Adrenal gland (tissue), 12 donors: ENCODE results near the gene EPB41L1. TPM values are rescaled to one million over a fixed set of nuclear protein-coding genes. Genes with fewer than 3 reads are reported as not detected.

ENCODE experiments used
- DNase-seq, 7 donors: peaks; one replicate each; pipeline ENCODE4 v3.0.0-alpha.2; 2019 to 2020
- H3K27ac ChIP-seq, 5 donors: fragments of 200-600 bp; sonication (generic) in 4 of 5; 1 replicate in 3 of 5; 2 replicates in 2 of 5; pipeline versions ENCODE4 v1.5.1 to v1.8.0; 2016 to 2020; ENCODE audit warnings: mild to moderate bottlenecking in 1 of 5
- H3K27me3 ChIP-seq: fragments of 200-600 bp; 2 replicates; pipeline ENCODE4 v1.8.0; 2021
- H3K36me3 ChIP-seq, 2 donors: fragments of 200-600 bp; replicated peaks in 1 of 2; 1 replicate in 1 of 2; 2 replicates in 1 of 2; pipeline versions ENCODE4 v1.5.1 to v1.8.0; 2018 to 2022
- H3K4me1 ChIP-seq, 2 donors: fragments of 200-600 bp; replicated peaks in 1 of 2; 1 replicate in 1 of 2; 2 replicates in 1 of 2; pipeline versions ENCODE4 v1.5.1 to v1.8.0; 2018 to 2021
- H3K4me3 ChIP-seq, 4 donors: fragments of 200-600 bp; sonication (generic) in 3 of 4; one replicate each; pipeline ENCODE4 v1.5.1; 2016 to 2018
- H3K9me3 ChIP-seq, 3 donors: fragments of 200-600 bp; sonication (generic) in 1 of 3; replicated peaks in 1 of 3; 1 replicate in 2 of 3; 2 replicates in 1 of 3; pipeline versions ENCODE4 v1.5.1 to v1.8.0; 2016 to 2021
- POLR2A ChIP-seq, 2 donors: fragments of 450-650 bp; IDR thresholded peaks; one replicate each; pipeline ENCODE4 v1.6.1; 2017; ENCODE audit warnings: antibody characterized with exemption in 2 of 2, mild to moderate bottlenecking in 2 of 2, moderate library complexity in 1 of 2
- WGBS, 4 donors: extraction: QIAGEN DNeasy Blood & Tissue Kit in 2 of 4; methylation state at CpG; one replicate each; pipeline versions ENCODE4 v1.1.5 to v1.1.7; 2013 to 2017; 5-methylcytosine and 5-hydroxymethylcytosine counted together
- intact Hi-C, 2 donors: fragments of 100-400 bp; cut with DNase I; formaldehyde crosslinking; loops; one replicate each; pipeline versions ENCODE4 v1.14.1 to v1.15.0; 2022 to 2023
- polyA plus RNA-seq, 3 donors: library from polyadenylated mRNA; stranded (reverse); fragments of 200-250 nt in 2 of 3; fragments of 350-450 nt in 1 of 3; fragmentation: Illumina TruSeq in 1 of 3; extraction: RNeasy Lipid Tissue Mini Kit (QIAGEN cat#74804) in 1 of 3; gene quantifications; one replicate each; pipeline ENCODE4 v1.2.3, GENCODE V29; 2013 to 2014
- total RNA-seq, 9 donors: library from RNA; depleted of rRNA in 4 of 9; stranded (reverse); fragments of >200 nt in 4 of 9; fragments of 120-200 nt in 1 of 9; fragmentation: NEBNext Ultra II Directional in 1 of 9; extraction: Animal tissue kit (Norgen Biotek cat#: 25700) in 1 of 9; gene quantifications; one replicate each; pipeline versions ENCODE4 v1.1.0 to v1.2.4, GENCODE V29; 2013 to 2023
- TF ChIP-seq, protein P1 (sequence below), 6 experiments: fragments of 450-650 bp in 4 of 6; fragments of 200-600 bp in 2 of 6; sonication (generic) in 1 of 6; IDR thresholded peaks; 1 replicate in 5 of 6; 2 replicates in 1 of 6; pipeline versions ENCODE4 v1.5.1 to v1.8.0; 2016 to 2021; ENCODE audit warnings: antibody characterized with exemption in 6 of 6, mild to moderate bottlenecking in 2 of 6, moderate library complexity in 1 of 6
- donor health status: healthy with polysubstance abuse.
- donor health status: Bipolar disorder and iron deficiency.
- donor health status: DM: yes; HTN: yes; CAD: no.
- donor health status: DM: no; HTN: no; CAD: no.
- donor health status: DM: no; HTN: no; CAD: no.
- donor health status: DM: yes; HTN: yes; CAD: no.

The EPB41L1 gene
- total and polyA plus RNA-seq, 12 donors, result 29.8 to 1,154 (median 164) TPM

DNA sequence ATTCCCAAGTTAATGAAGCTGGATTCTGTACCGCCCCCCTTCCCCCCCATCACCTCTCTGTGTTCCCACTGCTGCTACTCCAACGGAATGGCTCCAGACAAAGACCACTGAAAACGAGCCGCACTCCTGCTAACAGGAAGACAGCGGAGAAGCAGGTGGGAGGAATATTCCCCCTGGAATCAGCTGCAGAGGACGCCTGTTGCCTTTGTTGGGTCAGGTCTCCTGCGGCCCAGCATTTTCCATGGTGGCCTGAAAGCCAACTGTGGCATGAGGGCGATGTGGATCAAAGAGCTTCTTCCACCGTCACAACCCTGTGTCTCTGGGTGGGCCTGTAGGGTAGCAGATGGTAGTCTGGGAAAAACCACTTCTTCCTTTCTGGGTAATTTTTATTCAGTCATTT lies 98.5 kb downstream of the EPB41L1 start:
- Histone ChIP-seq H3K27ac (no peak overlapping the region), H3K4me1 (no peaks in the 10 kb centered on the region), H3K4me3 (no peak overlapping the region), H3K9me3 (no peaks in the 10 kb centered on the region), H3K27me3 (no peaks in the 10 kb centered on the region), H3K36me3 (peaks cover 0 to 53% of the 10 kb centered on the region in 2 donors)
- WGBS, 4 donors, result 93 to 99% (median 96%) methylated on average over 8 to 9 of the region's 9 CpGs
- TF ChIP-seq, protein P1, sequence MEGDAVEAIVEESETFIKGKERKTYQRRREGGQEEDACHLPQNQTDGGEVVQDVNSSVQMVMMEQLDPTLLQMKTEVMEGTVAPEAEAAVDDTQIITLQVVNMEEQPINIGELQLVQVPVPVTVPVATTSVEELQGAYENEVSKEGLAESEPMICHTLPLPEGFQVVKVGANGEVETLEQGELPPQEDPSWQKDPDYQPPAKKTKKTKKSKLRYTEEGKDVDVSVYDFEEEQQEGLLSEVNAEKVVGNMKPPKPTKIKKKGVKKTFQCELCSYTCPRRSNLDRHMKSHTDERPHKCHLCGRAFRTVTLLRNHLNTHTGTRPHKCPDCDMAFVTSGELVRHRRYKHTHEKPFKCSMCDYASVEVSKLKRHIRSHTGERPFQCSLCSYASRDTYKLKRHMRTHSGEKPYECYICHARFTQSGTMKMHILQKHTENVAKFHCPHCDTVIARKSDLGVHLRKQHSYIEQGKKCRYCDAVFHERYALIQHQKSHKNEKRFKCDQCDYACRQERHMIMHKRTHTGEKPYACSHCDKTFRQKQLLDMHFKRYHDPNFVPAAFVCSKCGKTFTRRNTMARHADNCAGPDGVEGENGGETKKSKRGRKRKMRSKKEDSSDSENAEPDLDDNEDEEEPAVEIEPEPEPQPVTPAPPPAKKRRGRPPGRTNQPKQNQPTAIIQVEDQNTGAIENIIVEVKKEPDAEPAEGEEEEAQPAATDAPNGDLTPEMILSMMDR (IDR thresholded peaks at IDR 0.05), result no peak
- no peak for TF ChIP-seq POLR2A (IDR thresholded peaks at IDR 0.05)
- DNase-seq, result no peak
- intact Hi-C loops, result no loop called here

DNA sequence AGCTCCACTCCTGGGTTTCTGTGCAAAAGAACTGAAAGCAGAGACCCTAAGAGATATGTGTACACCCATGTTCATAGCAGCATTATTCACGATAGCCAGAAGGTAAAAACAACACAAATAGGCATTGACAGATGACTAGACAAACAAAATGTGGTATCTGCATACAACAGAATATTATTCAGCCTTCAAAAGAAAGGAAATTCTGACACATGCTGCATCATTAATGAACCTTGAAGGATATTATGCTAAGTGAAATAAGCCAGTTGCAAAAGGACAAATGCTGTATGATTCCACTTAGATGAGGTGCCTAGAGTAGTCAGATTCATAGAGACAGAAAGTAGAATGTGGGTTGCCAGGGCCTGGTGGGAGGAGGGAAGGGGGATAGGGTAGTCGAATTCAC lies 99.5 kb downstream of the EPB41L1 start:
- Histone ChIP-seq H3K4me1 (peaks cover 0 to under 1% of the 10 kb centered on the region in 2 donors), H3K36me3 (peaks cover 0 to 43% of the 10 kb centered on the region in 2 donors), H3K27ac (no peak overlapping the region), H3K9me3 (no peaks in the 10 kb centered on the region), H3K27me3 (no peaks in the 10 kb centered on the region), H3K4me3 (no peak overlapping the region)
- TF ChIP-seq POLR2A (IDR thresholded peaks at IDR 0.05), result no peak
- TF ChIP-seq, protein P1 (IDR thresholded peaks at IDR 0.05), result no peak
- no peak for DNase-seq
- intact Hi-C loops, result no loop called here
- WGBS, 4 donors, result 61 to 85% (median 71%) methylated on average over 2 of the region's 2 CpGs

DNA sequence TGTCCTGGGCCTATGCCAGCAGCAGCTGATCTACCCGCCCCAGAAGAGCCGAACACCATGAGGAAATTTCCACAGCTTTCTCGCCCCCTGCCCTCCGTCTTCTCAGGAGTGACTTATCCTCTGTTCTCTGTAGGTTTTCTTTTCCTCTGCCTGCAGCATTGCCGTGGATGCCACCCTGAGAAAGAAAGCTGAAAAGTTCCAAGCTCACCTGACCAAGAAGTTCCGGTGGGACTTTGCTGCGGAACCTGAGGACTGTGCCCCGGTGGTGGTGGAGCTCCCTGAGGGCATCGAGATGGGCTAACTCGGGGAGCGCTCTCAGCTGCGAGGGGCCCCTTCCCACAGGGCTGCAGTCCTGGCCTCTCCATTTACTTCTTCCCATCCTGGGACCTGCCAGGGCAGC lies 100.9 kb downstream of the EPB41L1 start:
- 93 to 99% (median 97%) methylated on average over 12 of the region's 12 CpGs for WGBS, 4 donors
- TF ChIP-seq, protein P1 (IDR thresholded peaks at IDR 0.05), result no peak
- TF ChIP-seq POLR2A (IDR thresholded peaks at IDR 0.05), result no peak
- Histone ChIP-seq H3K4me1 (peaks cover 0 to 4% of the 10 kb centered on the region in 2 donors), H3K27ac (no peak overlapping the region), H3K9me3 (no peaks in the 10 kb centered on the region), H3K36me3 (peaks cover 0 to 35% of the 10 kb centered on the region in 2 donors), H3K27me3 (no peaks in the 10 kb centered on the region), H3K4me3 (no peak overlapping the region)
- intact Hi-C loops, result no loop called here
- DNase-seq, result no peak

DNA sequence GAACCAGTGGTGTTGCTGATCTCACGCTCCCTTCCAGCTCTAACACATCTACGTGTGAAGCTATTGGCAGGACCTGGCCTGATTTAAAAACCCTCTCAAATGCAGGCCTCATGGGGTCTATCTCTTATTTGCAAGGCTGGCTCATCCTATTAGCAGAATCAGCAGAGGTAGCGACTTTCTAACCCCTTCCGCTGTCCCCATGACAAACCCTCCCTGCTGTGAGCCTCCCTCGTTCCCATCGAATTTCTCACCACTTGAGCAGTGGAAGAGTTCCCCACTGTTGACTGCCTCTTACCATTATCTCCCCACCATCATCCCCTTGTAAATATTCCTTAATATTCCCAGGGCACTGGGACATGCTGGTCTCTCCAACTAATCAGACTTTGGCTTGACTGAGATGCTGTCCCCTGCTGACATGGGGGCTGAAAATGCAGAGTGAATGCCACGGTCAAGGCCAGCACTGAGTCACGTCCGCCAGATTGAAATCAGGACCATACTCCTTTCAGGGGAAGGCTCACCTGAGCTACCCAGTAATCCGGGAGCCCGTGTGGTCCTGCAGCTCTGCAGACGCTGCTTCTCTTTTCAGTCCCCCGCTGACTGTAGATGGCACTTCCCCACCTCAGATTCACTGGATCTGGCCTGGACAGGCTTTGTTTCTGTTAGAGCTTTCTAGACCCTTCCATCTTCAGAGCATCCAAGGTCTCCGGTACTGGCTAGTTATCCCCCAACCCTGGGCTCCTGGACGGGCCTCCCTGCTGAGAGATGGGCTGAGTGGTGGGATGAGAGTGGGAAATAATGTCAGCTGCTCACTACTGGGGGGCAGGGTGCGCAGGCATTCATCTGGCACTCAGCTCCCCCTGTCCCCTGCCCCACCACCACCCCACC lies 104.9 kb downstream of the EPB41L1 start:
- Histone ChIP-seq H3K4me3 (no peak overlapping the region), H3K9me3 (no peaks in the 10 kb centered on the region), H3K36me3 (peaks cover 0 to 19% of the 10 kb centered on the region in 2 donors), H3K27me3 (no peaks in the 10 kb centered on the region), H3K27ac (no peak overlapping the region), H3K4me1 (peaks cover 0 to 4% of the 10 kb centered on the region in 2 donors)
- TF ChIP-seq, protein P1 (IDR thresholded peaks at IDR 0.05), result no peak
- TF ChIP-seq POLR2A (IDR thresholded peaks at IDR 0.05), result no peak
- 57 to 69% (median 59%) methylated on average over 14 to 16 of the region's 16 CpGs for WGBS, 4 donors
- DNase-seq, result no peak
- intact Hi-C loops, result no loop called here
